ENCODE data around the gene UCN2.

Gene UCN2

DNA sequence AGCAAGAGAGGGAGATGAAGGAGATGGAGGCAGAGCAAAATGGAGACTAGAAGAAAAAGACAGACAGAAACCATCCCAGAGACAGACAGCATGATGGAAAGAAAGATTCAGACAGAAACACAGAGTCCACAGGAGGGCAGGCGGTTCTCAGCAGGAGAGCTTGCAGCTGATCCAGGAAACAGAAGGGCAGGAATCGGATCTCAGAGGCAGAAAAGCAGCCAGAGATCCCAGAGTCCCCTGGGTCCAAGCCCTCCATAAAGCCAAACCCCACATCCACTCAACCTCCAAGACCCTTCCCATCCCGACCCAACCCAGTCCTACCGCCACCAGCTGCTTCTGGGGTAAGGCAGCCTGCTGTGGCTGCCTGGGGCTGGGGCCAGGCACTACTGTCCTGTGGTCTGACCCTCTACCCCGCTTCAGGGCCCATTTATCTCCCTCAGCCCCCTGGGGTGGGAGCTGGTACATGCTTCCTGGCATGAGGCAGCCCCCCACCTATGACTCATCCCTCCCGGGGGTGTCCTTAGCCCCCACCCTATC is at the start of gene UCN2:
TSS of gene UCN2 (minus strand) at position 400 of the 537 bp plus-strand sequence. CDS start 657 bp downstream, outside the sequence.
- DNase-seq, result no peak

DNA sequence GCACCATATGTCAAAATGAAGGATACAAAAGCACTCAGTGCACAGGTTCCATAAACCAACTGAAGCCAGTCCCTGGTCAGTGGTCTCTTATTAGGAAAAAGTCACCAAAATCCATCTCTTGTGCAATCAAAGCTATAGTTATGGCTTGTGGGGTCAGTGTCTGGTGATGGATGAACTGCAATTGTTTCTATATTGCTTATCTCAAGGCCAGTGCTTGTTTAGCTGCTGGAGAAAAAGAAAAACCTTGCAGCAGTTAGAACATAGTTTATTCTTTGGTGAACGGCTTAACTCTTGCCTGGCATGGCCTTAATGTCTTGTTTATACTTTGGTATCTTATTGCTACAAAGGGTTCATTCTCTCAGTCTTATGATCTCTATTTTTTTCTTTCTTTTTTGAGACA is 48.7 kb upstream of the UCN2 start:
- no peak for DNase-seq

DNA sequence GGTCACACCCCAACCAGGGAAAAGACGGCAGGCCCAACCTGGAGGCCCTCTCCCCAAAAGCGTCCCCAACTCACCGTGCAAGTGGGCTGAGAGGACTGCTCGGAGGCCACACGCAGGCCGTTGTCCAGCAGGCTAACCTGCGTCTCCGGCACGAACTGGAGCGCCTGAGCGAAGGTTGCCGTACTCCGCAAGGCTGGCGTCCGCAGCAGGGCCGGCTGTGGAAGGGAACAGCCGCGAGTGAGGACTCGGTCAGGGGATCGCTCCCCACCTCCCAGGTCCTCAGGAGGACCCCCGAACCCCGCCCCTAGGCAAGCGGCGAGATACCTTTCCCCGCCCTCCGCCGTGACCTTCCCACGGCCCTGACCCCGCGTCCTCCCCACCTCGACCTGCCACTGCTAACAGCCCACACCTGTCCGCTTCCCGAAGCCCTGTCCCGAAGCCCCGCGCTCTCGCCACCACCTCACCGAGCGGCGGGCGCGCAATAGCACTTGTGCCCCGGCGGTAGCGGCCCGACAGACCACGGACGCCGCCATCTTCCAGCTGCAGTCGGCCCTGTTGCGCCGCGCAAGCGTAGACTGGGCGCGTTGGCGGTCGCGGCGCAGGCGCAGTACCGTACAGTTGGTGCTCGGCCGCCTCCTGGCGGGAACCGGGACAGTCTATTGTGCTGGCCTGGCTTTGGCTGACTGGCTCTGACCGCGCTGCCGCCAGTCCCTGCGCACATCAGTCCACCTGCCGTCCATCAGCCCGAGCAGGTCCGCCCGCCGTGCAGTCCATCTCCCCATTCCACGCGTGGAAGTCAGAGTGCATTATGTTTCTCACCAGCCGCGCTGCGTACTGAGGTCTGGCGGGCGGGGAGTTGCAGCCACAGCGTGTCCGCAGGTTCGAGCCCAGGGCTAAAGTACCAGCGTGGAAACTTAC is 45.8 kb upstream of the UCN2 start, which contains the start of gene UQCRC1:
TSS of gene UQCRC1 (minus strand) at position 559 of the 918 bp plus-strand sequence. CDS start at position 533, 26 bp downstream.
- DNase-seq, result peak; percentile 71 to 80

DNA sequence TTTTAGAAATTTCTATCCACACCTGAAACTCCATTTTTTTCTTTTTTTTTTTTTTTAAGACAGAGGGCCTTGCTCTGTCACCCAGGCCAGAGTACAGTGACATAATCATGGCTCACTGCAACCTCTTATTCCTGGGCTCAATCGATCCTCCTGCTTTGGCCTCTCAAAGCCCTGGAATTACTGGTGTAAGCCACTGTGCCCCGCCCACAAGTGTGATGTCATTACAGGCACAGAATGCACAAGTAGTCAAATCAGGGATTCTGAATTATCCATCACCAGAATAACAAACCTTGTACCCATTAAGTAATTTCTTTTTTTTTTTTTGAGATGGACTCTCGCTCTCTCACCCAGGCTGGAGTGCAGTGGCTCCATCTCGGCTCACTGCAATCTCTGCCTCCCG is 43.9 kb upstream of the UCN2 start:
- no peak for DNase-seq

- no peak for DNase-seq
These were observed 38.0 kb upstream of the UCN2 start for GRCh38 chr3:48601622-48601994.

GRCh38 chr3:48600711-48601621 is 37.4 kb upstream of the UCN2 start:
- DNase-seq, result no peak

- no peak for DNase-seq
These were observed 36.1 kb upstream of the UCN2 start for GRCh38 chr3:48599509-48600285.

- no peak for DNase-seq
These were observed 35.5 kb upstream of the UCN2 start for GRCh38 chr3:48599077-48599501.

DNA sequence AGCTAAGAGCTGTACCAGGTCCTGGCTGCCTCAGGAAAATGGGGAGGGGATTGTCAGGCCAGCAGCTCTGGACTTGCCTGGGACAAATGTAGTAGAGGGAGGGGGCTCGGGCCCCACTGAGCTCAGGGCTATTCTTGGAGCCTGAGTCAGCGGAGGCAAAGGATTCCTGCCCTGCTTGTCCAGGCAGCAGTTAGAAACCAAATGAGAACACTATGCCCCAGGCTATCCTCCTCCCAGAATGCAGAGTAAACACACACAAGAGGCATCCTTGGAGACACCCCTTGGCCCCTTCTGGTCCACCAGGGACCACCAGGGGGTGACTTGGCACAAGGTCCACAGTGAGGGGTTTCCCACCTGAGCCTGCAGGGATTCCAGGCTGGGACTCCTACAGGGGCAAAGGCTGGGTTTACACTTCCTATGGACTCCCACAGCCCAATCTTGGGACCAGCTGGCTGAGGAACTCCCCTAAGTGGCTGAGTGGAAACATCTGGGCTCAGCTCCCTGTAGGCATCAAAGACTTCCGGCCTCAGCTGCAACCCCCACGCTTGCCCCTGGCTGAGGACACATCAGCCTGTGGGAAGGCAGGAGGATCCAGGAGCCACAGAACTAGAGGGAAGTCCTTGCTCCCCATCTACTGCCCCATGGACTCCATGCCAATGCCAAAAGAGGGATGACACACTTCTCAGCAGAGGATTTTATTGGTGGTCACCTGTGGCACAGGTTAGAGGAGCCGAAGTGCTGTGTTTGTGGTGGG is 34.9 kb upstream of the UCN2 start:
- no peak for DNase-seq

DNA sequence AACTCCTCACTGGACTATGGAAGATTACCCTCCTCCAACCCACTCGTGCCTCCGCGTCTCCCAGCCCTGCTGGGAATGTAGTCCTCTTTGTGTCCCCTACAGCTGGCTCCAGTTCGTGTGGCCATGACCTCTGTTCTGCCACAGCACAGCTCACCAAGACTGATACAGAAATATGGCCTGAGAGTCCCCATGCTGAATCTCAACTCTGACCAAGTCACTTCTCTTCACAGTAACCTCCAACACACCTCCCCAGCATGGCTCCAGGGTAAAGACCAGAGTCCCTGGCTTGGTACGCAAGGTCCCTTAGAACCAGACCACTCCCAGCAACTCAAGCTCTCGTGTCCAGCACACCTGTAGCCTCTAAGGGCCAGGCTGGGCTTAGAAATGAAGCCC is 33.8 kb upstream of the UCN2 start:
- DNase-seq, result no peak

DNA sequence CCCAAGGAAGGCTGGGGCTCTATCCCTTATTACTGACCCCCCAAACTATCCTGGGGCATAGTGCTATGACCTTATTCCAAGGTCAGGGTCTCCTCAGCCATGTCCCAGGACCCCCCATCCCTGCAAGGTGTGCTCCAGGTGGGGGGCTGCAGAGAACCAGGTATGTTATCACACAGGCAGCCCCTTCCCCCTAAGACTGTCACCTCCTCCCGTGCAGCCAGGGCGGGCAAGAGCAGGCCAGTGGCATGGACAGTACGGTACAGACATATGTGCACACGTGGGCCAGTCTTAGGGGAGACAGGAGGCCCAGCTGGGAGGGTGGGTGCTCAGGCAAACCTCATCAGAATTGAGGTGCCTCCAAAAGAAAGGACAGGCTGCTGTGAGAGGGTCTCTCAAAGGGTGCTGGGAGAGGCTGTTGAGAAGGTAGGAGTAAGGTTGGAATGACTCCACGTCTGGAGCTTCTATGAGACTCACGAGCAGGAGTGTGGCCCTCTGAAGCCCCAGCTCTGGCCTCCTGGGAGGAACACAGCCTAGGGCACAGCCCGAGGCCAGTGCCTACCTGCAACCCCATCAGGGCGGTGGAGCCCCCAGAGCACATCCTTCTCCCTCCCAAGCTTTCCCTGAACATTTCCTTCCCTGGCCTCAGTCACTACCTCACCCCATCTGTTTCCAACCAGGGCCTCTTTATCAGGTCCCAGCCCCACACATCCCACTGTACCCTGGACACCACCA is 33.3 kb upstream of the UCN2 start:
- no peak for DNase-seq

DNA sequence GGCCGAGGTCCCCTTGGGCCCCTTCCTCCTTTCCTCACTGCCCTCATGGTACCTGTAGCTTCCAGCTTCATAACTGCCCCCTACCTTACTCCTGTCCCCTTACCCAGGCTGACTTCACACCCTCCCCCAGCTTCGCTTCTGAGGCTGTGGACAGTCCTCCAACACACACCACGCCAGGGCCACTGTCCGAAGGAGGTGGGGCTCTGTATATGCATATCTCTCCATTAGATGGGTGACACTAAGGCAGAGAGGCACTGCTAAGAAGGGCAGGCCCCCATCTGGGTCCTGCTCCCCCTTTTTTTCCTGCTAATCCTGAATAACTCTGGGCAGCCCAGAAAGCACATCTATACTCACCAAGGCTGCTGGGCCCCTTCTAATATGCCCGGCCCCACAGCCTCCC is 32.6 kb upstream of the UCN2 start:
- DNase-seq, result no peak

GRCh38 chr3:48595526-48596121 is 32.0 kb upstream of the UCN2 start:
- DNase-seq, result no peak

- DNase-seq, result no peak
These were observed 31.5 kb upstream of the UCN2 start, which contains the start of gene COL7A1 for GRCh38 chr3:48595075-48595525. COL7A1 (minus strand) TSS chr3:48595329; CDS start chr3:48595159, 170 bp downstream.

- no peak for DNase-seq
These were observed 31.0 kb upstream of the UCN2 start for GRCh38 chr3:48594417-48595049.

GRCh38 chr3:48593337-48593736 is 29.8 kb upstream of the UCN2 start:
- DNase-seq, result no peak

- DNase-seq, result no peak
These were observed 29.0 kb upstream of the UCN2 start for GRCh38 chr3:48592519-48593087.

DNA sequence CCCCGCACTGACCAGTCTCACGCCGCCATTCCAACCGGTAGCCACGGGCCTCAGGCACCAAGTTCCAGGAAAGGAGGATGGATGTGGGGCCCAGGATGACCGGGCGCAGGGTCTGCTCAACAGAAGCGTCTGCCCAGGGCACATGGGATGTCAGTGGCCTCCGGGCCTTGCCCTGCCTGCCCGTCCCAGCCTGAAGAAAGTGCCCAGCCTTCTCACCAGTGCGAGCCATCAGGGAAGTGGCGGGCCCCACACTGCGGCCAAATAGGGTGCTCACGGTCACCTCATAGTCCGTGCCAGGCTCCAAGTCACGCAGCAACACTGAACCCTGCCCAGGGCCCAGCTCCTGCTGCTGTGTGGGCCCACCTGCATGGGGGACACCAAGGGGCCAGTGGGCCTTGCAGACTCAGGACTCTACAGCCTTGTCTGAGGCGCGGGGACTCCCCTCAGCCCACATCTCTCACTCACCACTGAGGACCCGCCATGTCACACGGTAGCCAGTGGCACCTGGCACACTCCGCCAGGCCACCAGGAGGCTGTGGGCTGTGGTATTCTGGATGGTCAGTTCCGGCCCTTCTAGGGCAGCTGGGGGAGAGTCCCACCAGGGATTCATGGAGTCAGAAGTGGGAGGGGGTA is 28.4 kb upstream of the UCN2 start:
- no peak for DNase-seq

- DNase-seq, result no peak
These were observed 27.9 kb upstream of the UCN2 start for GRCh38 chr3:48591436-48591835.
